Transverse colon (tissue), 4 donors: ENCODE results near the gene MBNL2. TPM values are rescaled to one million over a fixed set of nuclear protein-coding genes. Genes with fewer than 3 reads are reported as not detected.
A peak's percentile ranks its signal among the peaks of the same experiment; 100 is the strongest.

Source experiments
- DNase-seq: peaks from one replicate; pipeline ENCODE4 v3.0.0-alpha.2; 2019
- H3K27ac ChIP-seq, 4 donors: fragments of 200-600 bp; sonication (generic); 2 replicates each; pipeline ENCODE4 v1.5.1; 2016 to 2018; ENCODE audit warnings: inconsistent platforms in 4 of 4
- H3K27me3 ChIP-seq: fragments of 200-600 bp; sonication (generic); 2 replicates; pipeline ENCODE4 v1.5.1; 2017; ENCODE audit warnings: inconsistent platforms
- H3K36me3 ChIP-seq, 4 donors: fragments of 200-600 bp; sonication (generic); 2 replicates each; pipeline ENCODE4 v1.5.1; 2017 to 2019; ENCODE audit warnings: inconsistent platforms in 4 of 4
- H3K4me1 ChIP-seq, 4 donors: fragments of 200-600 bp; sonication (generic); 2 replicates each; pipeline ENCODE4 v1.5.1; 2017 to 2020; ENCODE audit warnings: inconsistent platforms in 4 of 4
- H3K4me3 ChIP-seq, 4 donors: fragments of 200-600 bp; sonication (generic); 1 replicate in 1 of 4; 2 replicates in 3 of 4; pipeline versions ENCODE4 v1.5.1 to v1.6.1; 2017 to 2019; ENCODE audit warnings: inconsistent platforms in 4 of 4
- H3K9me3 ChIP-seq, 2 donors: fragments of 200-600 bp; sonication (generic); 2 replicates each; pipeline ENCODE4 v1.5.1; 2017 to 2019; ENCODE audit warnings: inconsistent platforms in 2 of 2
- CTCF ChIP-seq, 5 experiments: fragments of 200-600 bp in 3 of 5; fragments of 450-650 bp in 2 of 5; sonication (generic) in 3 of 5; IDR thresholded peaks; 1 replicate in 2 of 5; 2 replicates in 3 of 5; pipeline ENCODE4 v1.5.1; 2016 to 2017; ENCODE audit warnings: antibody characterized with exemption in 5 of 5, inconsistent platforms in 3 of 5, mild to moderate bottlenecking in 2 of 5, moderate library complexity in 1 of 5
- EP300 ChIP-seq: sonication (generic); formaldehyde crosslinking; IDR thresholded peaks from one replicate; pipeline ENCODE4 v1.6.1; 2017; ENCODE audit warnings: antibody characterized with exemption, low read depth
- POLR2A ChIP-seq: fragments of 450-650 bp; IDR thresholded peaks from one replicate; pipeline ENCODE4 v1.6.1; 2016; ENCODE audit warnings: antibody characterized with exemption, mild to moderate bottlenecking, moderate library complexity
- POLR2AphosphoS5 ChIP-seq, 3 donors: sonication (generic); formaldehyde crosslinking; IDR thresholded peaks; one replicate each; pipeline ENCODE4 v1.6.1; 2016; ENCODE audit warnings: antibody characterized with exemption in 3 of 3
- WGBS, 2 donors: methylation state at CpG; one replicate each; pipeline ENCODE4 v1.1.5; 2018; ENCODE audit warnings: low coverage in 1 of 2; 5-methylcytosine and 5-hydroxymethylcytosine counted together
- in situ Hi-C, 4 donors: fragments of 200-750 bp; cut with MboI; loops; one replicate each; pipeline versions ENCODE4 v1.15.0 to v1.15.1; 2017; ENCODE audit warnings: low sequenced_read_pairs in 3 of 4, low pct_ligation_motif_present in 1 of 4, low pct_unique_long_range_greater_than_20kb in 1 of 4
- intact Hi-C: fragments of 100-400 bp; cut with DNase I; formaldehyde crosslinking; loops from one replicate; pipeline ENCODE4 v1.15.1; 2023; ENCODE audit warnings: low total_unique reads
- total RNA-seq, 4 donors: library from RNA; depleted of rRNA; stranded (reverse); fragments of >200 nt; gene quantifications; one replicate each; pipeline ENCODE4 v1.1.0, GENCODE V29; 2016

MBNL2 gene
- total RNA-seq, 4 donors from 2014 or later = 26.9 to 53.7 (median 46.1) TPM

- no peaks in the 10 kb centered on the region for H3K27me3 ChIP-seq
- TF ChIP-seq POLR2A = no peak
- peaks cover 26 to 78% (median 57%) of the 10 kb centered on the region in 4 donors for H3K4me1 ChIP-seq
- no peak for DNase-seq
- H3K9me3 ChIP-seq = no peaks in the 10 kb centered on the region
- H3K4me3 ChIP-seq = no peak overlapping the region
- no peak overlapping the region for H3K27ac ChIP-seq
- in situ Hi-C loops = no loop called here
- intact Hi-C loops = no loop called here
- H3K36me3 ChIP-seq = no peaks in the 10 kb centered on the region
- 81 to 84% methylated on average over 6 of the region's 6 CpGs for whole genome bisulfite sequencing, 2 donors
Measured at GRCh38 chr13:97231829-97232196, 9.7 kb downstream of the MBNL2 start.

GRCh38 chr13:97233499-97233898, 11.4 kb downstream of the MBNL2 start:
- 95% methylated on average over 1 of the region's 1 CpG; no CpG with 5 or more reads in 1 of the 2 donors for WGBS, 2 donors
- Histone ChIP-seq H3K4me3 (no peak overlapping the region), H3K4me1 (peaks cover 27 to 80% (median 54%) of the 10 kb centered on the region in 4 donors), H3K27ac (peak overlapping the region; percentile 78 to 87 (median 84)), H3K36me3 (no peaks in the 10 kb centered on the region), H3K9me3 (no peaks in the 10 kb centered on the region), H3K27me3 (no peaks in the 10 kb centered on the region)
- intact Hi-C loops (no loop called here), in situ Hi-C loops (no loop called here)
- TF ChIP-seq POLR2A = no peak
- no peak for TF ChIP-seq EP300
- no peak for TF ChIP-seq POLR2AphosphoS5 (IDR thresholded peaks at IDR 0.05)
- TF ChIP-seq CTCF (IDR thresholded peaks at IDR 0.05) = no peak
- no peak for DNase-seq

- peaks cover 31 to 81% (median 60%) of the 10 kb centered on the region in 4 donors for H3K4me1 ChIP-seq
- H3K27ac ChIP-seq = peak overlapping the region; percentile 78 to 87 (median 84)
- no peaks in the 10 kb centered on the region for H3K36me3 ChIP-seq
- WGBS, 2 donors = 20 to 68% methylated on average over 1 to 5 of the region's 5 CpGs
- intact Hi-C loops (no loop called here), in situ Hi-C loops (no loop called here)
- no peaks in the 10 kb centered on the region for H3K9me3 ChIP-seq
- TF ChIP-seq POLR2A = no peak
- TF ChIP-seq POLR2AphosphoS5 (IDR thresholded peaks at IDR 0.05) = no peak
- no peak for TF ChIP-seq CTCF (IDR thresholded peaks at IDR 0.05)
- TF ChIP-seq EP300 = no peak
- peak; percentile 61 for DNase-seq
- no peaks in the 10 kb centered on the region for H3K27me3 ChIP-seq
- H3K4me3 ChIP-seq = peak overlapping the region in 1 of 4 donors; percentile 13
Measured at GRCh38 chr13:97234236-97234635, 12.1 kb downstream of the MBNL2 start.

- 60 to 79% methylated on average over 13 of the region's 13 CpGs for WGBS, 2 donors
- H3K36me3 ChIP-seq = no peaks in the 10 kb centered on the region
- H3K4me3 ChIP-seq = peak overlapping the region in 1 of 4 donors; percentile 13
- peak overlapping the region; percentile 78 to 87 (median 84) for H3K27ac ChIP-seq
- peaks cover 31 to 81% (median 65%) of the 10 kb centered on the region in 4 donors for H3K4me1 ChIP-seq
- TF ChIP-seq POLR2AphosphoS5 (IDR thresholded peaks at IDR 0.05) (peak in 2 of 3 donors; percentile 57 to 58), POLR2A (no peak)
- H3K9me3 ChIP-seq = no peaks in the 10 kb centered on the region
- no peaks in the 10 kb centered on the region for H3K27me3 ChIP-seq
- peak; percentile 75 for DNase-seq
- in situ Hi-C loops = no loop called here
- intact Hi-C loops = no loop called here
Measured at GRCh38 chr13:97234742-97235141, 12.6 kb downstream of the MBNL2 start.

GRCh38 chr13:97235549-97236231, 13.6 kb downstream of the MBNL2 start:
- in situ Hi-C loops (no loop called here), intact Hi-C loops (no loop called here)
- peak overlapping the region in 2 of 4 donors; percentile 1 to 26 for H3K4me3 ChIP-seq
- TF ChIP-seq POLR2AphosphoS5 (IDR thresholded peaks at IDR 0.05) = peak in 1 of 3 donors; percentile 34
- no peak for TF ChIP-seq CTCF (IDR thresholded peaks at IDR 0.05)
- no peak for TF ChIP-seq POLR2A
- TF ChIP-seq EP300 = no peak
- no peaks in the 10 kb centered on the region for H3K27me3 ChIP-seq
- no peaks in the 10 kb centered on the region for H3K9me3 ChIP-seq
- peak overlapping the region; percentile 78 to 87 (median 84) for H3K27ac ChIP-seq
- 13 to 58% methylated on average over 10 to 18 of the region's 18 CpGs for WGBS, 2 donors
- peaks cover 31 to 89% (median 73%) of the 10 kb centered on the region in 4 donors for H3K4me1 ChIP-seq
- H3K36me3 ChIP-seq = no peaks in the 10 kb centered on the region
- DNase-seq = peak; percentile 71
